Smooth muscle cell (in vitro differentiated cells): ENCODE measurements around the gene AKAP6. TPM values are rescaled to one million over a fixed set of nuclear protein-coding genes. Genes with fewer than 3 reads are reported as not detected.

ENCODE experiments used
- DNase-seq: peaks from one replicate; lab custom pipeline; 2025; ENCODE audit not compliant: unreplicated experiment; lab: John Stamatoyannopoulos, UW
- H2AFZ ChIP-seq: fragments of 200-600 bp; sonication (generic); 2 replicates; pipeline ENCODE4 v1.6.0; 2016; ENCODE audit warnings: antibody characterized with exemption, low read depth, mild to moderate bottlenecking
- H3F3A ChIP-seq: fragments of 200-600 bp; sonication (generic); 2 replicates; pipeline ENCODE4 v1.6.0; 2017; ENCODE audit warnings: antibody characterized with exemption, low read depth
- H3K27ac ChIP-seq: fragments of 200-600 bp; sonication (generic); 2 replicates; pipeline ENCODE4 v1.5.1; 2016; ENCODE audit warnings: low read depth, mild to moderate bottlenecking
- H3K27me3 ChIP-seq: fragments of 200-600 bp; sonication (generic); 2 replicates; pipeline ENCODE4 v1.6.1; 2016; ENCODE audit warnings: low read depth, mild to moderate bottlenecking
- H3K36me3 ChIP-seq: fragments of 200-600 bp; sonication (generic); 2 replicates; pipeline ENCODE4 v1.5.1; 2016; ENCODE audit warnings: low read depth
- H3K4me1 ChIP-seq: fragments of 200-600 bp; sonication (generic); 2 replicates; pipeline ENCODE4 v1.5.1; 2016; ENCODE audit warnings: low read depth
- H3K4me2 ChIP-seq: fragments of 200-600 bp; sonication (generic); 2 replicates; pipeline ENCODE4 v1.6.0; 2016; ENCODE audit warnings: mild to moderate bottlenecking
- H3K4me3 ChIP-seq: fragments of 200-600 bp; sonication (generic); 2 replicates; pipeline ENCODE4 v1.5.1; 2016; ENCODE audit warnings: mild to moderate bottlenecking
- H3K79me2 ChIP-seq: fragments of 200-600 bp; sonication (generic); 2 replicates; pipeline ENCODE4 v1.6.0; 2016; ENCODE audit warnings: low read depth, mild to moderate bottlenecking
- H3K9ac ChIP-seq: fragments of 200-600 bp; sonication (generic); 2 replicates; pipeline ENCODE4 v1.6.0; 2016; ENCODE audit warnings: low read depth
- H3K9me3 ChIP-seq: fragments of 200-600 bp; sonication (generic); replicated peaks from 2 replicates; pipeline ENCODE4 v1.5.1; 2016; ENCODE audit warnings: low read depth
- H4K20me1 ChIP-seq: fragments of 200-600 bp; sonication (generic); 2 replicates; pipeline ENCODE4 v1.6.0; 2016; ENCODE audit warnings: low read depth
- CTCF ChIP-seq: fragments of 200-600 bp; sonication (generic); IDR thresholded peaks from 2 replicates; pipeline ENCODE4 v1.5.1; 2017; ENCODE audit warnings: borderline replicate concordance, mild to moderate bottlenecking, antibody characterized with exemption; ENCODE audit not compliant: insufficient read depth, poor library complexity, severe bottlenecking
- WGBS: methylation state at CpG from one replicate; pipeline ENCODE4 v1.1.7; 2016; ENCODE audit warnings: low lambda C conversion rate; 5-methylcytosine and 5-hydroxymethylcytosine counted together
- polyA plus RNA-seq: library from polyadenylated mRNA; unstranded; fragments of >200 nt; fragmentation: Nextera tagmentation; extraction: Ambion mirVana; gene quantifications from 2 replicates; pipeline ENCODE4 v1.2.1, GENCODE V29; 2016
- total RNA-seq: library from RNA; depleted of rRNA; stranded (reverse); fragments of >200 nt; gene quantifications from 2 replicates; pipeline ENCODE4 v1.2.3, GENCODE V29; 2014

AKAP6 gene
- total and polyA plus RNA-seq, 2 experiments from 2014 or later, result 1.3 to 6.4 TPM

- H3F3A ChIP-seq, result no peaks in the 10 kb centered on the region
- TF ChIP-seq CTCF, result no peak
Observed at GRCh38 chr14:32846821-32847365, 517.8 kb downstream of the AKAP6 start.

GRCh38 chr14:32847867-32848266, 518.8 kb downstream of the AKAP6 start:
- Histone ChIP-seq H3K36me3 (no peaks in the 10 kb centered on the region), H3K9me3 (no peaks in the 10 kb centered on the region), H3F3A (no peaks in the 10 kb centered on the region), H3K4me1 (no peaks in the 10 kb centered on the region), H3K27ac (no peak overlapping the region), H3K79me2 (no peaks in the 10 kb centered on the region), H3K4me3 (no peak overlapping the region), H4K20me1 (no peaks in the 10 kb centered on the region), H3K4me2 (no peak overlapping the region), H3K27me3 (no peaks in the 10 kb centered on the region), H2AFZ (no peak overlapping the region), H3K9ac (no peak overlapping the region)
- 93% methylated on average over 4 of the region's 4 CpGs for WGBS
- no peak for DNase-seq
- TF ChIP-seq CTCF, result no peak

More at GRCh38 chr14:32846821-32847365, 517.8 kb downstream of the AKAP6 start:
- 48% methylated on average over 2 of the region's 2 CpGs for WGBS
- Histone ChIP-seq H3K36me3 (no peaks in the 10 kb centered on the region), H3K27me3 (no peaks in the 10 kb centered on the region), H3K4me3 (no peak overlapping the region), H3K4me1 (no peaks in the 10 kb centered on the region), H4K20me1 (no peaks in the 10 kb centered on the region), H3K79me2 (no peaks in the 10 kb centered on the region), H2AFZ (no peak overlapping the region), H3K9ac (no peak overlapping the region), H3K9me3 (no peaks in the 10 kb centered on the region), H3K4me2 (no peak overlapping the region), H3K27ac (no peak overlapping the region)
- DNase-seq, result no peak

GRCh38 chr14:32865827-32866376, 536.8 kb downstream of the AKAP6 start:
- H3K36me3 ChIP-seq, result no peaks in the 10 kb centered on the region
- TF ChIP-seq CTCF, result no peak
- no peak for DNase-seq
- H3K4me2 ChIP-seq, result no peak overlapping the region
- no peaks in the 10 kb centered on the region for H3F3A ChIP-seq
- no peak overlapping the region for H3K9ac ChIP-seq
- no peak overlapping the region for H3K27ac ChIP-seq
- H4K20me1 ChIP-seq, result no peaks in the 10 kb centered on the region
- H3K27me3 ChIP-seq, result no peaks in the 10 kb centered on the region
- H3K79me2 ChIP-seq, result no peaks in the 10 kb centered on the region
- H3K4me3 ChIP-seq, result no peak overlapping the region
- no peaks in the 10 kb centered on the region for H3K9me3 ChIP-seq
- no peak overlapping the region for H2AFZ ChIP-seq
- no peaks in the 10 kb centered on the region for H3K4me1 ChIP-seq
- WGBS, result 79% methylated on average over 5 of the region's 5 CpGs

GRCh38 chr14:32883188-32883587, 554.1 kb downstream of the AKAP6 start:
- Histone ChIP-seq H3K27me3 (no peaks in the 10 kb centered on the region), H2AFZ (no peak overlapping the region), H3K9ac (no peak overlapping the region), H3F3A (no peaks in the 10 kb centered on the region), H3K4me3 (no peak overlapping the region), H3K4me1 (no peaks in the 10 kb centered on the region), H3K9me3 (no peaks in the 10 kb centered on the region), H4K20me1 (no peaks in the 10 kb centered on the region), H3K79me2 (no peaks in the 10 kb centered on the region), H3K4me2 (no peak overlapping the region), H3K36me3 (no peaks in the 10 kb centered on the region), H3K27ac (no peak overlapping the region)
- no peak for TF ChIP-seq CTCF
- DNase-seq, result no peak
- WGBS, result 95% methylated on average over 3 of the region's 3 CpGs
